Endothelial cell of umbilical vein (primary cell): ENCODE measurements around the gene VIP. TPM values are rescaled to one million over a fixed set of nuclear protein-coding genes. Genes with fewer than 3 reads are reported as not detected.

Source experiments
- BruUV-seq: library from RNA; stranded (reverse); fragments of 400-500 nt; replicated peaks from 2 replicates; lab custom pipeline; 2021; lab: Mats Ljungman, UMichigan
- CTCF ChIA-PET: fragments of 300-600, 350-600 bp; sonication (Branson Sonifier 250); formaldehyde crosslinking; loops from one replicate; lab custom pipeline; 2021; ENCODE audit warnings: antibody characterized with exemption, inconsistent platforms; lab: Charles Lee
- POLR2A ChIA-PET: fragments of 300-600, 350-600 bp; sonication (Branson Sonifier 250); formaldehyde crosslinking; loops from one replicate; lab custom pipeline; 2021; ENCODE audit warnings: antibody characterized with exemption, inconsistent platforms; lab: Charles Lee
- DNase-seq: peaks from one replicate; pipeline ENCODE4 v3.0.0-alpha.2; 2011; ENCODE audit warnings: low read depth, low spot score
- FAIRE-seq: peaks from 2 replicates; lab custom pipeline; 2011; peaks lifted over from hg19 to GRCh38; lab: Jason Lieb, UNC
- H2AFZ ChIP-seq: 2 replicates; pipeline ENCODE4 v1.6.0; 2012; ENCODE audit warnings: low read depth, low read length, control low read depth, inconsistent platforms
- H3K27ac ChIP-seq: 2 replicates; pipeline ENCODE4 v1.5.1; 2011; ENCODE audit warnings: low read depth, mild to moderate bottlenecking, control low read depth, low read length, moderate library complexity; ENCODE audit not compliant: insufficient read depth
- H3K27me3 ChIP-seq, 2 experiments: 2 replicates each; pipeline versions ENCODE4 v1.6.0 to v1.6.1; 2011; ENCODE audit warnings: low read length in 2 of 2, mixed read lengths in 1 of 2; ENCODE audit not compliant: control insufficient read depth in 2 of 2, insufficient read depth in 2 of 2
- H3K36me3 ChIP-seq, 2 experiments: 2 replicates in 1 of 2; 3 replicates in 1 of 2; pipeline ENCODE4 v1.5.1; 2011; ENCODE audit warnings: low read length in 2 of 2, mild to moderate bottlenecking in 1 of 2, moderate library complexity in 1 of 2; ENCODE audit not compliant: control insufficient read depth in 2 of 2, insufficient read depth in 2 of 2; ENCODE audit errors: extremely low read depth in 1 of 2
- H3K4me1 ChIP-seq: 3 replicates; pipeline ENCODE4 v1.5.1; 2011; ENCODE audit warnings: mild to moderate bottlenecking, low read length; ENCODE audit not compliant: control insufficient read depth, insufficient read depth; ENCODE audit errors: extremely low read depth
- H3K4me2 ChIP-seq: 2 replicates; pipeline ENCODE4 v1.6.1; 2011; ENCODE audit warnings: low read length, control low read depth, mixed read lengths; ENCODE audit not compliant: insufficient read depth
- H3K4me3 ChIP-seq, 3 experiments: fragments of 200-600 bp in 1 of 3; sonication (generic), shearing (Covaris generic) in 1 of 3; replicated peaks in 1 of 3; 2 replicates each; pipeline ENCODE4 v1.5.1; 2011 to 2016; ENCODE audit warnings: control low read depth in 3 of 3, low read length in 3 of 3, mild to moderate bottlenecking in 2 of 3, inconsistent platforms in 1 of 3, low read depth in 1 of 3, moderate library complexity in 1 of 3; ENCODE audit not compliant: insufficient read depth in 1 of 3
- H3K79me2 ChIP-seq: 2 replicates; pipeline ENCODE4 v1.6.0; 2012; ENCODE audit warnings: low read length, inconsistent platforms; ENCODE audit not compliant: control insufficient read depth, insufficient read depth
- H3K9ac ChIP-seq: replicated peaks from 2 replicates; pipeline ENCODE3; 2011; ENCODE audit warnings: low read length, control low read depth; ENCODE audit not compliant: insufficient read depth; ENCODE audit errors: extremely low read depth
- H3K9me1 ChIP-seq: replicated peaks from 3 replicates; pipeline ENCODE4 v1.6.0; 2011; ENCODE audit warnings: mild to moderate bottlenecking, low read length; ENCODE audit not compliant: control insufficient read depth, insufficient read depth; ENCODE audit errors: extremely low read depth
- H3K9me3 ChIP-seq: replicated peaks from 2 replicates; pipeline ENCODE4 v1.5.1; 2012; ENCODE audit warnings: low read length, inconsistent platforms; ENCODE audit not compliant: control insufficient read depth, insufficient read depth
- H4K20me1 ChIP-seq: replicated peaks from 2 replicates; pipeline ENCODE3; 2011; ENCODE audit warnings: mild to moderate bottlenecking, low read length; ENCODE audit not compliant: control insufficient read depth, insufficient read depth; ENCODE audit errors: extremely low read depth
- CTCF ChIP-seq, 2 donors: IDR thresholded peaks; 1 replicate in 1 of 2; 2 replicates in 1 of 2; pipeline ENCODE4 v1.5.1; 2011; ENCODE audit warnings: low read length in 2 of 2, mild to moderate bottlenecking in 2 of 2, moderate library complexity in 2 of 2, control low read depth in 1 of 2, inconsistent platforms in 1 of 2, low read depth in 1 of 2; ENCODE audit not compliant: insufficient read depth in 1 of 2; ENCODE audit errors: extremely low read depth in 1 of 2
- POLR2AphosphoS5 ChIP-seq: IDR thresholded peaks from 2 replicates; pipeline ENCODE4 v1.6.1; 2012; ENCODE audit warnings: low read depth, mild to moderate bottlenecking, control low read depth, low read length, moderate library complexity; ENCODE audit not compliant: insufficient read depth
- dilution Hi-C: fragments of 300-500 bp; cut with MboI; formaldehyde crosslinking; loops from one replicate; pipeline ENCODE4 v1.15.0; 2019; ENCODE audit warnings: low sequenced_read_pairs; ENCODE audit not compliant: extremely low pct_ligation_motif_present
- intact Hi-C: fragments of 100-400 bp; cut with micrococcal nuclease; formaldehyde crosslinking; loops from one replicate; pipeline ENCODE4 v1.10.0; 2022
- polyA plus RNA-seq, 4 experiments: library from polyadenylated mRNA; depleted of rRNA in 3 of 4; stranded (reverse) in 3 of 4; unstranded in 1 of 4; fragments of >200 nt; gene quantifications; 2 replicates each; pipeline versions ENCODE4 v1.2.1 to v1.2.3, GENCODE V29; 2011 to 2012; ENCODE audit warnings: missing spikeins in 1 of 4
- total RNA-seq: library from RNA; stranded (reverse); gene quantifications from 2 replicates; pipeline ENCODE4 v1.2.3, GENCODE V29; 2021

The VIP gene
- total and polyA plus RNA-seq, 2 donors (not counting 3 experiments of a cell fraction or from before 2014, with no cell fraction given): 0.70 to 2.0 TPM

- intact Hi-C loops (loop anchor here (1.0 to 5.0 kb wide), 4 partner anchors 149 to 399 kb away; no protein-coding TSS in a partner anchor), dilution Hi-C loops (no loop called here)
- Histone ChIP-seq H3K4me3 (peak overlapping the region; percentile 57 to 97 (median 88)), H3K79me2 (peaks cover 84% of the 10 kb centered on the region), H2AFZ (no peak overlapping the region), H3K9me1 (no peaks in the 10 kb centered on the region), H3K27me3 (no peaks in the 10 kb centered on the region), H3K9me3 (no peaks in the 10 kb centered on the region), H3K4me1 (peaks cover 42% of the 10 kb centered on the region), H3K36me3 (peaks cover 0 to 6% of the 10 kb centered on the region in 2 experiments), H3K27ac (peak overlapping the region; percentile 92), H3K4me2 (peak overlapping the region; percentile 100), H3K9ac (peak overlapping the region; percentile 99), H4K20me1 (peaks cover 8% of the 10 kb centered on the region)
- DNase-seq (peak; percentile 59), FAIRE-seq (no peak)
- ChIA-PET POLR2A (interaction anchor here (0.9 to 2.6 kb wide), 4 partner anchors 12 to 321 kb away, joined by 3 to 15 read pairs (median 8); no protein-coding TSS in a partner anchor), CTCF (interaction anchor here (0.6 to 3.1 kb wide), 17 partner anchors 12 to 400 kb away, joined by 3 to 27 read pairs (median 5); partner anchors contain the start of gene SYNE1)
- BruUV-seq: no TSS peak
- TF ChIP-seq CTCF (IDR thresholded peaks at IDR 0.05; ENCODE audit: extremely low read depth in 1 of 2, insufficient read depth in 1 of 2, low read depth in 1 of 2, low read length in 2 of 2) (peak in 1 of 2 donors; percentile 3), POLR2AphosphoS5 (no peak)
These were observed 49.3 kb upstream of the VIP start for GRCh38 chr6:152701081-152701862.
